GM19193 (cell line): Measurements from ENCODE around the gene DVL3.

Experiments
- POLR2A ChIP-seq: IDR thresholded peaks from 4 replicates; pipeline ENCODE4 v1.6.1; 2011; ENCODE audit not compliant: insufficient read depth, insufficient read length; ENCODE audit errors: extremely low read depth

The DVL3 gene

GRCh38 chr3:184172681-184173373, 17.6 kb downstream of the DVL3 start:
- TF ChIP-seq POLR2A = no peak

- no peak for TF ChIP-seq POLR2A
Observed at GRCh38 chr3:184173374-184173722, 18.2 kb downstream of the DVL3 start.

DNA sequence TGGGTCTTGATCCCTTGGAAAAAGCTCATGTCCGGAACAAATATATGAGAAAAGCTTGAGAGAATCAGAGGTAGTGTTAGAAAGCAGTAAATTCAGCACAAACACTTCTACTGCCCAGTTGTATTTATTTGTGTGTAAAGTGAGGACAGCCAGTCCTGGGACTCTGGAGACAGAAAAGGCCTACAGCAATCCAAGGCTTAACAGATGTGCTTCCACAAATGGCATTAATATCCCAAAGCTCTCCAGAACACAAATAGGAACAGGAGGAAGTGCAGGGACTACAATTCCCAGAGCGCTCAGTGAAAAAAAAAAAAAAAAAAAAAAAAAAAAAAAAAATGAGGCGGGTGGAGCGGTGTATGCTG, 19.1 kb downstream of the DVL3 start:
- no peak for TF ChIP-seq POLR2A

- peak; percentile 85 for TF ChIP-seq POLR2A
Observed at GRCh38 chr3:184174646-184175492, 19.7 kb downstream of the DVL3 start, which contains the start of gene AP2M1. Gene AP2M1 (plus strand): TSS chr3:184174855. CDS start chr3:184176994, 2,139 bp downstream.

- TF ChIP-seq POLR2A = no peak
Observed at GRCh38 chr3:184175506-184175905, 20.3 kb downstream of the DVL3 start.

DNA sequence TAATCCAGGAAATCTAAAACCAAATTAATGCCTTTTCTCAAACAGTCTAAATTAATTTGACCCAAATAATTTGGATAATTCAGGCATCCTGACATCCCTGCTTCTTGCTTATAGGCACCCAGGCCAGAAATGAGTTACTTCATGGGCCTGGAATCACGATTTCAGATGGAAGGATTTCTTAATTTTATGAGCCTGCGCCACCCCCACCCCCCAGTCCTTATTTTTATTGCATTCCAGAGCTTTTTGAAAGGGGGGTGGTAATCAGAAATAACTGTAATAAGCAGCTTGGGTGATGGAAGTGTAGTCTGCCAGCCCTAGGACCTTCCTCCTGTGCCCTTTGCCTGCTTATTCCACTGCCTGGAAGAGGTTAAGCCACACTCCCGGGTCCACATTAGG, 20.8 kb downstream of the DVL3 start:
- no peak for TF ChIP-seq POLR2A

- no peak for TF ChIP-seq POLR2A
Observed at GRCh38 chr3:184176377-184177330, 21.5 kb downstream of the DVL3 start.

- no peak for TF ChIP-seq POLR2A
Observed at GRCh38 chr3:184177331-184177731, 22.2 kb downstream of the DVL3 start.

- no peak for TF ChIP-seq POLR2A
Observed at GRCh38 chr3:184177767-184178306, 22.7 kb downstream of the DVL3 start.

DNA sequence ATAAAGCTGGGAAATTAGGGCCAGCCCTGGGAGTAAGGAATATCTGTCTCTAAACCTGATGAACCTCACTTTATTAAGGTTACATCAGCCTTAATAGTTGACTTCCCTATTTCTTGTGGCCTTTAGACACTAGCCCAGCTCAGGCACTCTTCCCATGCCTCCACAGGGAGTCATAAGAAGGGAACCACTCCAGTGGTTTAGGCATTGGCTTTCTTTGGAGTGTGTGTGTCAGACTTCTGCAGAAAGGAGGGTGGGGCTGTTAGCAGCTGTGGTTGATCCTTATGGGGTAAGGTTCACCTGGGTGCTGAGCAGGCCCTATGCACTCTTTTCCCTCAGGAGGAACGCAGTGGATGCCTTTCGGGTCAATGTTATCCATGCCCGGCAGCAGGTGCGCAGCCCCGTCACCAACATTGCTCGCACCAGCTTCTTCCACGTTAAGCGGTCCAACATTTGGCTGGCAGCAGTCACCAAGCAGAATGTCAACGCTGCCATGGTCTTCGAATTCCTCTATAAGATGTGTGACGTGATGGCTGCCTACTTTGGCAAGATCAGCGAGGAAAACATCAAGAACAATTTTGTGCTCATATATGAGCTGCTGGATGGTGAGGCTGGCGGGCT, 23.5 kb downstream of the DVL3 start:
- no peak for TF ChIP-seq POLR2A

DNA sequence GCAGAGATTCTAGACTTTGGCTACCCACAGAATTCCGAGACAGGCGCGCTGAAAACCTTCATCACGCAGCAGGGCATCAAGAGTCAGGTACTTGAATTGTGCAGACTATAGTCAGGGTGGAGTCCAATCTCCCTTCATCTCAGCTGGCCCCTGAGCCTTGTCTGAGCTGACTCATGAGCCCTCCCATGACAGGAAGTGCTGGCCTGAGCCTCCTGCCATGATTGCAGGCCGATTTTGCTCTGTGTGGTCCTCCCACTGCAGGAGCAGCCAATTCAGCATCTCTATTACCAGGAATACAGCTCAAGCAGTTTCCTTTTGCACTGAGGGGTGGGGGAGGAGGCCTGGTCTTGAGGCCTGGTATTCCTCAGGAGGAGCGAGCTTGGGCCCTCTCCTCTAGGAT, 25.0 kb downstream of the DVL3 start:
- TF ChIP-seq POLR2A = no peak

DNA sequence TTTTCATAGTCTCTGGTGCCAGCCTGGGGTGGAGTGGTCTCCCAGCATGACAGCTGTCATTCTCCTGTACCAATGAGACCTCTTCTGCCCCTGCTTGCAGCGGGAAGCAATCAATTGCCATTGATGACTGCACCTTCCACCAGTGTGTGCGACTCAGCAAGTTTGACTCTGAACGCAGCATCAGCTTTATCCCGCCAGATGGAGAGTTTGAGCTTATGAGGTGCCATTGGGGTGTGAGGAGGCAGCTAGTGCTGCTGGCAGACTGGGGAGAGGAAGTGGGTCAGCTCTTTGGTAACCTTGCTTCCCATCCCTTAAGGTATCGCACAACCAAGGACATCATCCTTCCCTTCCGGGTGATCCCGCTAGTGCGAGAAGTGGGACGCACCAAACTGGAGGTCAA, 26.4 kb downstream of the DVL3 start:
- TF ChIP-seq POLR2A = no peak

DNA sequence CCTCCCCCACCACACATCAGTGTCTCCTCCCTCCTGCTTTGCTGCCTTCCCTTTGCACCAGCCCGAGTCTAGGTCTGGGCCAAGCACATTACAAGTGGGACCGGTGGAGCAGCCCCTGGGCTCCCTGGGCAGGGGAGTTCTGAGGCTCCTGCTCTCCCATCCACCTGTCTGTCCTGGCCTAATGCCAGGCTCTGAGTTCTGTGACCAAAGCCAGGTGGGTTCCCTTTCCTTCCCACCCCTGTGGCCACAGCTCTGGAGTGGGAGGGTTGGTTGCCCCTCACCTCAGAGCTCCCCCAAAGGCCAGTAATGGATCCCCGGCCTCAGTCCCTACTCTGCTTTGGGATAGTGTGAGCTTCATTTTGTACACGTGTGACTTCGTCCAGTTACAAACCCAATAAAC, 28.5 kb downstream of the DVL3 start:
- TF ChIP-seq POLR2A = no peak

GRCh38 chr3:184184546-184185230, 29.5 kb downstream of the DVL3 start:
- TF ChIP-seq POLR2A = no peak
